CD14-positive monocyte (primary cell): Measurements from ENCODE around the gene OTC. TPM values are rescaled to one million over a fixed set of nuclear protein-coding genes. Genes with fewer than 3 reads are reported as not detected.

ENCODE experiments used
- DNase-seq, 3 donors: peaks; one replicate each; pipeline ENCODE4 v3.0.0-alpha.2; 2011 to 2022
- H2AFZ ChIP-seq: 2 replicates; pipeline ENCODE4 v1.6.0; 2012; ENCODE audit warnings: mild to moderate bottlenecking, low read depth, low read length, inconsistent platforms; ENCODE audit not compliant: insufficient read depth, poor library complexity, severe bottlenecking
- H3K27ac ChIP-seq, 2 donors: 1 replicate in 1 of 2; 2 replicates in 1 of 2; pipeline ENCODE4 v1.5.1; 2012 to 2013; ENCODE audit warnings: low read length in 2 of 2, control low read depth in 1 of 2, inconsistent platforms in 1 of 2, low read depth in 1 of 2, mild to moderate bottlenecking in 1 of 2
- H3K27me3 ChIP-seq, 2 donors: one replicate each; pipeline versions ENCODE4 v1.6.0 to v1.6.1; 2011 to 2013; ENCODE audit warnings: low read length in 2 of 2; ENCODE audit not compliant: control insufficient read depth in 2 of 2, insufficient read depth in 2 of 2
- H3K36me3 ChIP-seq, 2 donors: replicated peaks in 1 of 2; 1 replicate in 1 of 2; 2 replicates in 1 of 2; pipeline versions ENCODE4 v1.5.1 to v1.6.1; 2012 to 2013; ENCODE audit warnings: low read length in 2 of 2, control low read depth in 1 of 2, inconsistent platforms in 1 of 2, mild to moderate bottlenecking in 1 of 2; ENCODE audit not compliant: insufficient read depth in 2 of 2, control insufficient read depth in 1 of 2
- H3K4me1 ChIP-seq, 2 donors: 1 replicate in 1 of 2; 2 replicates in 1 of 2; pipeline versions ENCODE4 v1.5.1 to v1.6.1; 2012 to 2013; ENCODE audit warnings: low read length in 2 of 2, control low read depth in 1 of 2, inconsistent platforms in 1 of 2, mild to moderate bottlenecking in 1 of 2, moderate library complexity in 1 of 2; ENCODE audit not compliant: insufficient read depth in 2 of 2, control insufficient read depth in 1 of 2
- H3K4me2 ChIP-seq: replicated peaks from 2 replicates; pipeline ENCODE3; 2012; ENCODE audit warnings: low read length, moderate library complexity, mild to moderate bottlenecking; ENCODE audit not compliant: poor library complexity, severe bottlenecking; ENCODE audit errors: extremely low read depth
- H3K4me3 ChIP-seq, 3 experiments: fragments of 200-600 bp in 1 of 3; sonication (generic) in 1 of 3; replicated peaks in 1 of 3; 1 replicate in 2 of 3; 2 replicates in 1 of 3; pipeline ENCODE4 v1.5.1; 2011 to 2013; ENCODE audit warnings: low read length in 3 of 3, mild to moderate bottlenecking in 3 of 3, control low read depth in 2 of 3, low read depth in 2 of 3, inconsistent platforms in 1 of 3, moderate library complexity in 1 of 3
- H3K79me2 ChIP-seq: 2 replicates; pipeline ENCODE4 v1.6.0; 2012; ENCODE audit warnings: mild to moderate bottlenecking, control low read depth, inconsistent platforms, low read length, moderate library complexity; ENCODE audit not compliant: insufficient read depth
- H3K9ac ChIP-seq: 2 replicates; pipeline ENCODE4 v1.6.0; 2017; ENCODE audit warnings: low read length, mild to moderate bottlenecking; ENCODE audit not compliant: insufficient read depth, poor library complexity, severe bottlenecking
- H3K9me3 ChIP-seq, 2 donors: replicated peaks in 1 of 2; 1 replicate in 1 of 2; 2 replicates in 1 of 2; pipeline versions ENCODE4 v1.5.1 to v1.6.1; 2012 to 2013; ENCODE audit warnings: low read length in 2 of 2, control low read depth in 1 of 2; ENCODE audit not compliant: control insufficient read depth in 1 of 2, insufficient read depth in 1 of 2
- H4K20me1 ChIP-seq: 2 replicates; pipeline ENCODE4 v1.6.0; 2012; ENCODE audit warnings: mild to moderate bottlenecking, low read length, control low read depth, moderate library complexity; ENCODE audit not compliant: insufficient read depth
- H3K27ac Mint-ChIP-seq, 7 donors: one replicate each; pipeline ENCODE4 v1.8.0; 2020; ENCODE audit warnings: mild to moderate bottlenecking in 7 of 7, mixed read lengths in 7 of 7, moderate library complexity in 6 of 7, inconsistent platforms in 2 of 7
- H3K27me3 Mint-ChIP-seq, 3 donors: one replicate each; pipeline ENCODE4 v1.8.0; 2021 to 2022; ENCODE audit warnings: low read depth in 3 of 3, mild to moderate bottlenecking in 3 of 3, mixed read lengths in 3 of 3, moderate library complexity in 3 of 3, inconsistent platforms in 1 of 3
- H3K36me3 Mint-ChIP-seq, 2 donors: one replicate each; pipeline ENCODE4 v1.8.0; 2020; ENCODE audit warnings: mixed read lengths in 2 of 2, inconsistent platforms in 1 of 2, mild to moderate bottlenecking in 1 of 2
- H3K4me1 Mint-ChIP-seq: one replicate; pipeline ENCODE4 v1.8.0; 2020; ENCODE audit warnings: mild to moderate bottlenecking, mixed read lengths
- H3K4me3 Mint-ChIP-seq, 2 donors: one replicate each; pipeline ENCODE4 v1.8.0; 2020; ENCODE audit warnings: mild to moderate bottlenecking in 2 of 2, mixed read lengths in 2 of 2, moderate library complexity in 1 of 2
- H3K9me3 Mint-ChIP-seq, 7 donors: one replicate each; pipeline ENCODE4 v1.8.0; 2020 to 2022; ENCODE audit warnings: mixed read lengths in 7 of 7, mild to moderate bottlenecking in 6 of 7, moderate library complexity in 6 of 7, inconsistent platforms in 2 of 7
- CTCF ChIP-seq: fragments of 200-600 bp; IDR thresholded peaks from one replicate; pipeline ENCODE4 v1.8.0; 2022; ENCODE audit warnings: antibody characterized with exemption, mild to moderate bottlenecking
- WGBS: methylation state at CpG from one replicate; pipeline ENCODE4 v1.1.5; 2013; ENCODE audit warnings: missing lambda C conversion rate; ENCODE audit not compliant: insufficient coverage; 5-methylcytosine and 5-hydroxymethylcytosine counted together
- intact Hi-C, 2 donors: fragments of 100-400 bp; cut with micrococcal nuclease; formaldehyde crosslinking; loops; one replicate each; pipeline versions ENCODE4 v1.15.0 to v1.15.1; 2023
- polyA plus RNA-seq, 3 donors: library from polyadenylated mRNA; depleted of rRNA in 1 of 3; unstranded in 2 of 3; stranded (reverse) in 1 of 3; fragments of 300-500 nt in 2 of 3; fragments of >200 nt in 1 of 3; fragmentation: Illumina TruSeq in 2 of 3; gene quantifications; 1 replicate in 2 of 3; 2 replicates in 1 of 3; pipeline ENCODE4 v1.2.3, GENCODE V29; 2012 to 2021

Gene OTC
- polyA plus RNA-seq, 3 donors, result not detected

GRCh38 chrX:38365954-38366353 is 13.6 kb downstream of the OTC start:
- Mint-ChIP-seq H3K9me3 (peaks cover 0 to 3% (median 0%) of the 10 kb centered on the region in 7 donors), H3K27me3 (peaks cover 0 to 6% (median 0%) of the 10 kb centered on the region in 3 donors), H3K27ac (peak overlapping the region in 1 of 7 donors; percentile 20), H3K4me3 (no peak overlapping the region), H3K4me1 (peaks cover 16% of the 10 kb centered on the region), H3K36me3 (no peaks in the 10 kb centered on the region)
- no peaks in the 10 kb centered on the region for H3K36me3 ChIP-seq
- DNase-seq, result peak; percentile 51 to 66 (median 62)
- H3K4me3 ChIP-seq, result no peak overlapping the region
- no peaks in the 10 kb centered on the region for H3K79me2 ChIP-seq
- peaks cover 8 to 24% of the 10 kb centered on the region in 2 donors for H3K4me1 ChIP-seq
- TF ChIP-seq CTCF, result no peak
- no peak overlapping the region for H3K27ac ChIP-seq
- H3K27me3 ChIP-seq, result peaks cover 0 to 2% of the 10 kb centered on the region in 2 donors
- no CpG with 5 or more reads among the region's 3 CpGs for WGBS
- H3K9ac ChIP-seq, result no peak overlapping the region
- no peak overlapping the region for H3K4me2 ChIP-seq
- H4K20me1 ChIP-seq, result no peaks in the 10 kb centered on the region
- intact Hi-C loops, result no loop called here
- H3K9me3 ChIP-seq, result no peaks in the 10 kb centered on the region
- no peak overlapping the region for H2AFZ ChIP-seq

- H3K9me3 Mint-ChIP-seq, result peaks cover 0 to 3% (median 0%) of the 10 kb centered on the region in 7 donors
- no peaks in the 10 kb centered on the region for H3K79me2 ChIP-seq
- no peak overlapping the region for H3K4me3 Mint-ChIP-seq
- no peaks in the 10 kb centered on the region for H3K9me3 ChIP-seq
- H3K4me3 ChIP-seq, result no peak overlapping the region
- no peaks in the 10 kb centered on the region for H4K20me1 ChIP-seq
- intact Hi-C loops, result no loop called here
- no peak overlapping the region for H3K9ac ChIP-seq
- H3K36me3 ChIP-seq, result no peaks in the 10 kb centered on the region
- no CpG with 5 or more reads among the region's 2 CpGs for WGBS
- H3K4me1 ChIP-seq, result peaks cover 6 to 13% of the 10 kb centered on the region in 2 donors
- no peak for DNase-seq
- no peaks in the 10 kb centered on the region for H3K36me3 Mint-ChIP-seq
- peaks cover 0 to 8% (median 1%) of the 10 kb centered on the region in 3 donors for H3K27me3 Mint-ChIP-seq
- no peaks in the 10 kb centered on the region for H3K27me3 ChIP-seq
- no peak overlapping the region for H3K27ac ChIP-seq
- H2AFZ ChIP-seq, result no peak overlapping the region
- no peak for TF ChIP-seq CTCF
- peaks cover 7% of the 10 kb centered on the region for H3K4me1 Mint-ChIP-seq
- no peak overlapping the region for H3K4me2 ChIP-seq
- no peak overlapping the region for H3K27ac Mint-ChIP-seq
These were observed 16.4 kb downstream of the OTC start for GRCh38 chrX:38368774-38369173.
